Glutamatergic neuron (in vitro differentiated cells): ENCODE measurements around the gene LDAF1. TPM values are rescaled to one million over a fixed set of nuclear protein-coding genes. Genes with fewer than 3 reads are reported as not detected.
"Not testable (repeated sequence)": the region's sequence is repeated elsewhere in the genome, so short reads cannot be mapped to it uniquely, and the experiment has no call there.

ENCODE experiments used
- DNase-seq: peaks from one replicate; pipeline ENCODE4 v3.0.0; 2022
- H3K27ac Mint-ChIP-seq: one replicate; pipeline ENCODE4 v1.8.0; 2020; ENCODE audit warnings: mild to moderate bottlenecking, mixed read lengths, inconsistent platforms; ENCODE audit not compliant: unreplicated experiment
- H3K27me3 Mint-ChIP-seq: one replicate; pipeline ENCODE4 v1.8.0; 2020; ENCODE audit warnings: mild to moderate bottlenecking, moderate library complexity, mixed read lengths, inconsistent platforms; ENCODE audit not compliant: unreplicated experiment
- H3K36me3 Mint-ChIP-seq: one replicate; pipeline ENCODE4 v1.8.0; 2020; ENCODE audit warnings: mild to moderate bottlenecking, mixed read lengths, inconsistent platforms; ENCODE audit not compliant: unreplicated experiment
- H3K4me1 Mint-ChIP-seq: one replicate; pipeline ENCODE4 v1.8.0; 2020; ENCODE audit warnings: mild to moderate bottlenecking, low read depth, mixed read lengths, inconsistent platforms; ENCODE audit not compliant: unreplicated experiment
- H3K4me3 Mint-ChIP-seq: one replicate; pipeline ENCODE4 v1.8.0; 2020; ENCODE audit warnings: mild to moderate bottlenecking, mixed read lengths, inconsistent platforms; ENCODE audit not compliant: unreplicated experiment
- H3K9me3 Mint-ChIP-seq: one replicate; pipeline ENCODE4 v1.8.0; 2020; ENCODE audit warnings: mild to moderate bottlenecking, moderate library complexity, mixed read lengths, inconsistent platforms; ENCODE audit not compliant: unreplicated experiment
- CTCF ChIP-seq: fragments of 200-600 bp; sonication (generic); IDR thresholded peaks from one replicate; pipeline ENCODE4 v1.5.0; 2021; ENCODE audit not compliant: partially characterized antibody, unreplicated experiment
- long read RNA-seq: library from polyadenylated mRNA; unstranded; transcript quantifications from one replicate; pipeline ENCODE4 v2.0.0, GENCODE V29; 2020; ENCODE audit not compliant: unreplicated experiment
- total RNA-seq: library from RNA; stranded (reverse); fragmentation: NEBNext Ultra II Directional; extraction: Animal tissue kit (Norgen Biotek cat#: 25700); gene quantifications from one replicate; pipeline ENCODE4 v1.2.1, GENCODE V29; 2021; ENCODE audit not compliant: unreplicated experiment

Gene LDAF1
- total RNA-seq, result 23.2 TPM
- long read RNA-seq, transcript TMEM159-201 (5 exons, 2,014 nt), result minor isoform, 8 of 25 reads
- long read RNA-seq, transcript TMEM159-202 (5 exons, 1,812 nt), result major isoform, 13 of 25 reads
- long read RNA-seq, partial matches to known transcripts, result 0 of 25 reads
- long read RNA-seq, other reads (novel, unspliced or antisense), result 3 of 25 reads

- DNase-seq, result peak; percentile 85
- H3K4me3 Mint-ChIP-seq, result peak within 1 kb of the TSS; percentile 95
- no peak for TF ChIP-seq CTCF
- peaks cover 7% of the 10 kb centered on the region for H3K27me3 Mint-ChIP-seq
- no peak within 1 kb of the TSS for H3K27ac Mint-ChIP-seq
- peaks cover 3% of the 10 kb centered on the region for H3K36me3 Mint-ChIP-seq
- peaks cover under 1% of the 10 kb centered on the region for H3K9me3 Mint-ChIP-seq
- no peaks in the 10 kb centered on the region for H3K4me1 Mint-ChIP-seq
These were observed at the start of gene LDAF1 for GRCh38 chr16:21158208-21159110. TSS of gene LDAF1 (plus strand) at chr16:21158674. CDS start at chr16:21161183, 2,509 bp downstream.

- H3K4me3 Mint-ChIP-seq, DNase-seq, H3K36me3 Mint-ChIP-seq, H3K27ac Mint-ChIP-seq, H3K4me1 Mint-ChIP-seq, H3K27me3 Mint-ChIP-seq, H3K9me3 Mint-ChIP-seq: not testable (repeated sequence)
These were observed 42.9 kb upstream of the LDAF1 start for GRCh38 chr16:21115551-21115950.

- Mint-ChIP-seq H3K4me3 (no peak overlapping the region), H3K4me1 (peaks cover 2% of the 10 kb centered on the region), H3K27me3 (no peaks in the 10 kb centered on the region), H3K36me3 (no peaks in the 10 kb centered on the region), H3K9me3 (peaks cover 2% of the 10 kb centered on the region), H3K27ac (peak overlapping the region; percentile 39)
- TF ChIP-seq CTCF, result no peak
- DNase-seq, result no peak
These were observed 42.3 kb upstream of the LDAF1 start for GRCh38 chr16:21116148-21116693.

- Mint-ChIP-seq H3K27me3 (no peaks in the 10 kb centered on the region), H3K9me3 (peaks cover 2% of the 10 kb centered on the region), H3K27ac (no peak overlapping the region), H3K36me3 (no peaks in the 10 kb centered on the region), H3K4me3 (no peak overlapping the region), H3K4me1 (peaks cover 2% of the 10 kb centered on the region)
- DNase-seq, result no peak
- TF ChIP-seq CTCF, result no peak
These were observed 40.9 kb upstream of the LDAF1 start for GRCh38 chr16:21117567-21117966.

- DNase-seq, result no peak
- no peaks in the 10 kb centered on the region for H3K27me3 Mint-ChIP-seq
- H3K4me3 Mint-ChIP-seq, result no peak overlapping the region
- H3K9me3 Mint-ChIP-seq, result peaks cover 2% of the 10 kb centered on the region
- no peaks in the 10 kb centered on the region for H3K36me3 Mint-ChIP-seq
- H3K4me1 Mint-ChIP-seq, result peaks cover 2% of the 10 kb centered on the region
- no peak overlapping the region for H3K27ac Mint-ChIP-seq
- TF ChIP-seq CTCF, result no peak
These were observed 37.4 kb upstream of the LDAF1 start for GRCh38 chr16:21120976-21121520.
